C4-2B (cell line): ENCODE results near the gene ZBED3.

ENCODE experiments used
- H3K27ac ChIP-seq: fragments of 450-650 bp; 2 replicates; pipeline ENCODE4 v1.5.1; 2017
- CTCF ChIP-seq: fragments of 450-650 bp; conservative IDR thresholded peaks from 2 replicates; pipeline ENCODE4 v1.5.1; 2017; ENCODE audit warnings: mild to moderate bottlenecking
- ZFX ChIP-seq: fragments of 450-650 bp; IDR thresholded peaks from 2 replicates; pipeline ENCODE4 v1.6.1; 2017

Gene ZBED3

DNA sequence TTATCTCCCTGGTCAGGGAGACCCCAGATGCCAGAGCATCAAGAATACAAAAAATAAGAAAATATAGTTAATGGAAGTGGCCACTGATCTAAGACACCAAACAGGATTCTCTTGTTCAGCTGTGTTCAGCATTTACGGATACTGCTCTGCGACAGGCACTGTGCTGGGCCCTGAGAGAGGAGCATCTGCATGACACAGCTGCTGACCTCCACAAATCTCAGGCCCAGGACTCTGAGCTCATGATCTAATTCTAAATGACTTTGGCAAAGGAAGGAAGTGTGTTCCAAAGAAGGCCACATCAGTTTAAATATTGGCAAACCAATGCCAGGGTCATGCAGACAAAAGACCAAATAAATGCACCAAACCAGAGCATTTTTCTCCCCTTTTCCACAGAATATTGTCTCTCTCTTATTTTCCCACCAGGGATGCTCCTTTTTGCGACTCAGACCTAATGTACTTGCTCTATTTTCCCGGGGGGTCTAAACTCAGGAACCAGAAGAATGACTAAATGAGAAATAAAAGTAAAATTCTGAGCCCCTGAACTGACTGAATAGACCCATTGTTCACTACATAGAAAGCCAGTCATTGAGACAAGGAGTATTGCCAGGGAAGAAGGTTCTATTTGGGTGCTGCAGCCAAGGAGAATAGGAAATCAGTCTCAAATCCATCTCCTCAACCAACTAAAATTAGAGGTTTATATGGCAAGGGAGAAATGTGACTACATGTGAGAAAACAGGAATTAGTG, 58.3 kb downstream of the ZBED3 start:
- no peak overlapping the region for H3K27ac ChIP-seq
- no peak for TF ChIP-seq ZFX
- TF ChIP-seq CTCF = no peak

DNA sequence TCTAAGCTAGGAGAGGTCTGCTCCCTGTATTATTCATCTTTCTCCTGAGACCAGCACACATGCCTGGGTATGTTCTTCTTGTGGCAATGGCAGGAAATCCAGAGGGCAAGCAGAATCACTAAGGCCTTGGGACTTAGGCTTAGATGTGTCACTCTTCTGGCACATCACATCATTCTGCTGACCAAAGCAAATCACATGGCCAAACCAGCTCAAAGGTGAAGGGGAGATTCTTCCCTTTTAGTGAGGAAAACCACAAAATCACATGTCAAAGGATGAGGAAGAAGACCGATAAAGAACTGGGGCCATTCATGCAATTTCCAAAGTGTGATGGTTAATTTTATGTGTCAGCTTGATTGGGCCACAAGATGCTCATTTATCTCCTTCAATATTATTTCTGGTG, 62.6 kb downstream of the ZBED3 start:
- no peak overlapping the region for H3K27ac ChIP-seq
- TF ChIP-seq ZFX (no peak), CTCF (no peak)

GRCh38 chr5:77022511-77023417, 64.3 kb downstream of the ZBED3 start:
- no peak overlapping the region for H3K27ac ChIP-seq
- TF ChIP-seq ZFX (no peak), CTCF (no peak)
